GM12801 (cell line): ENCODE measurements around the gene WDR70.

Experiments
- CTCF ChIP-seq: IDR thresholded peaks from one replicate; pipeline ENCODE4 v1.5.1; 2011; ENCODE audit warnings: control low read depth; ENCODE audit not compliant: insufficient read length; ENCODE audit errors: extremely low read depth

Gene WDR70

DNA sequence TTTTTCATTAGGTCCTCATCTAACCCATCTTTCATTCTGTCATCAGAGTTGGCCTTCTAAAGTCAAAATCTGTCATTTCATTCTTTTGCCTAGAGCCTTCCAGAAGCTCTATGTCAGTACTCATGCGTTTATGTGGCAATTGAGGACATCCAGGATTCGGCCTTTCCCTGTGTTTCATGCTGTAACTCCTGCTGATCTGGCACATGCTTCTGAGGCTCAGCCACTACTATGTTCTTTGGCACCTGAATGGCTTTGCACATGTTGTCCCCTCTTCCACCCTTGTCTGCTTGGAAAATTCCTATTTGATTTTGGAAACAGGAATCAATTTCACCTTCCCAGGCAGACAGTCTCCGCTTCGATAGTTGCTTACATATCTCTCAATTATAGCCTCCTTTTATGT lies 375.9 kb downstream of the WDR70 start:
- TF ChIP-seq CTCF: no peak

GRCh38 chr5:37755581-37755980 lies 376.5 kb downstream of the WDR70 start:
- TF ChIP-seq CTCF: no peak

- TF ChIP-seq CTCF: no peak
Measured at GRCh38 chr5:37756248-37756647, 377.1 kb downstream of the WDR70 start.

DNA sequence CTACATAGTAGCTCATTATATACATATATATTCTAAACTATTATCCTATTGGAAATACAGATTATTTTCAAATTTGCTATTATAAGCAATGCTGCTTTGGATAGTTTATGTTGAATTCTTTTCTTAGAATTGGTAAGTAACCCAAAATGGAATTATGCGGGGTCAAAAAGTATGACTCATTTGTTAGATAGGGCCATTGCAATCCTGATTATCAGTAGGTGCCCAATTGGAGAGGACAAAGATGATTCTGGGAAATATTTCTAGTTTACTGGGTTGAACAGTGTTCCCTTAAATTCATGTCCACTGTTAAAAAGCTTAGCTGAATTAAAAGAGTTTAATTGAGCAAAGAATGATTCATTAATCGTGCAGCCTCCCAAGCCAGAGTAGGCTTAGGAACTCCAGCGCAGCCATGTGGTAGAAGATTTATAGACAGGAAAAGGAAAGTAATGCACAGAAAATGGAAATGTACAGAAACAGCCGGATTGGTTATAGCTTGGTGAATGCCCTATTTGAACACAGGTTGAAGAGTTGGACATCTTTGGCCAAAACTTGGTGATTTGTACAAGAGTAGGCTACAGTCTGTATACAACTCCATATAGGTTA lies 379.0 kb downstream of the WDR70 start:
- no peak for TF ChIP-seq CTCF

DNA sequence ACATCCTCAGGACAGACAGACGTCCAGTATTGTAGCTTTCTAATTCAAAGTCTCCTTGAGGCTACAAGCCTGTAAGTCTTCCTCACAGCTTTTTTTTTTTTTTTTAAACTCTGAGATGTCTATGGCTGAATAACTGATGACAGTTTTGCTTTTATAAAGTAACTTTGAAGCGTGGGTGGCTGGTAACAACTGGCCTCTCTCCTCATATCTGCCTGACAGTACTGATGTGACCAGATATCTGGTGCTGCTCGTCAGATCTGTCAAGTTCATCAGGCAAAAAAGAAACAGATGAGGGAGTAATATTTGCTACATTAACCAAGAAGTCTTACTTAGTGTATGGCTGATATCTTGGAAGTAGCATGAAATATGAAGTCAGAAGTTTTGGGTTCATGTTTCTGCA lies 388.1 kb downstream of the WDR70 start:
- no peak for TF ChIP-seq CTCF

- no peak for TF ChIP-seq CTCF
Measured at GRCh38 chr5:37767961-37768360, 388.8 kb downstream of the WDR70 start.

DNA sequence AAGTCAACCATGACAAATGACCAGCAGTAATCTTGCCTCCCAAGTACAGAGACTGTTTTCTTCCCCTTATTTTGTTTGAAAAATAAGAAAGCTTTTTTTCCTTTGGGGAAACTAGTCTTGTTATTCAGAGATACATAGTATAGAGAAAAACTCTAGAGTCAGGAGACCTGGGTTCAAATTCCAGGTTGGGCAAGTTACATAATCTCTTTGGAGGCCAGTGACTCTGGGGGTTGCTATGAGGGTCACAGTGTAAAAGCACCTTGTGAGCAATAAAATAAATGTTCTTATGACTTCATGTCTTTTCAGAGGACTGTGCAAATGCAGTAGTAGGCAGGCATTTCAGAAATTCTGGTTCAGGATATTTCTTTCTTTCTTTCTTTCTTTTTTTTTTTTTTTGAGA lies 389.3 kb downstream of the WDR70 start:
- no peak for TF ChIP-seq CTCF
